Trophoblast cell (in vitro differentiated cells and primary cell): Measurements from ENCODE around the gene PLSCR3.

Experiments used
- DNase-seq, 2 donors: peaks; one replicate each; pipeline ENCODE4 v3.0.0-alpha.2; 2016
- H2AFZ ChIP-seq: 2 replicates; pipeline ENCODE4 v1.6.1; 2013; ENCODE audit warnings: low read length, moderate library complexity, mild to moderate bottlenecking; ENCODE audit not compliant: insufficient read depth, poor library complexity
- H2AK5ac ChIP-seq: 2 replicates; pipeline ENCODE4 v1.6.1; 2013; ENCODE audit warnings: mild to moderate bottlenecking, low read length
- H2BK120ac ChIP-seq: 2 replicates; pipeline ENCODE4 v1.6.1; 2013; ENCODE audit warnings: low read length, mild to moderate bottlenecking, moderate library complexity; ENCODE audit not compliant: insufficient read depth, poor library complexity
- H2BK12ac ChIP-seq: 2 replicates; pipeline ENCODE4 v1.6.1; 2013; ENCODE audit warnings: mild to moderate bottlenecking, low read length, moderate library complexity
- H2BK5ac ChIP-seq: 2 replicates; pipeline ENCODE4 v1.6.1; 2013; ENCODE audit warnings: low read length, low read depth, moderate library complexity, mild to moderate bottlenecking; ENCODE audit not compliant: poor library complexity
- H3K14ac ChIP-seq: 2 replicates; pipeline ENCODE4 v1.6.1; 2013; ENCODE audit warnings: mild to moderate bottlenecking, low read length
- H3K18ac ChIP-seq: 2 replicates; pipeline ENCODE4 v1.6.1; 2013; ENCODE audit warnings: mild to moderate bottlenecking, low read length
- H3K23ac ChIP-seq: 2 replicates; pipeline ENCODE4 v1.6.1; 2013; ENCODE audit warnings: low read length
- H3K27ac ChIP-seq: 2 replicates; pipeline ENCODE4 v1.5.1; 2013; ENCODE audit warnings: low read depth, mild to moderate bottlenecking, inconsistent platforms, low read length, moderate library complexity
- H3K27me3 ChIP-seq: 2 replicates; pipeline ENCODE4 v1.6.1; 2013; ENCODE audit warnings: inconsistent platforms, mild to moderate bottlenecking, low read length, moderate library complexity; ENCODE audit not compliant: insufficient read depth
- H3K36me3 ChIP-seq, 2 experiments: 1 replicate in 1 of 2; 2 replicates in 1 of 2; pipeline ENCODE4 v1.6.1; 2013; ENCODE audit warnings: low read length in 2 of 2, mild to moderate bottlenecking in 2 of 2, moderate library complexity in 1 of 2; ENCODE audit not compliant: insufficient read depth in 2 of 2, control insufficient read depth in 1 of 2
- H3K4ac ChIP-seq: 2 replicates; pipeline ENCODE4 v1.6.1; 2013; ENCODE audit warnings: low read depth, mild to moderate bottlenecking, low read length, moderate library complexity
- H3K4me1 ChIP-seq, 2 experiments: 1 replicate in 1 of 2; 2 replicates in 1 of 2; pipeline ENCODE4 v1.6.1; 2013; ENCODE audit warnings: low read length in 2 of 2, mild to moderate bottlenecking in 2 of 2, moderate library complexity in 1 of 2; ENCODE audit not compliant: insufficient read depth in 2 of 2, control insufficient read depth in 1 of 2
- H3K4me2 ChIP-seq: 2 replicates; pipeline ENCODE4 v1.6.1; 2013; ENCODE audit warnings: inconsistent platforms, mild to moderate bottlenecking, low read length, moderate library complexity
- H3K4me3 ChIP-seq: 2 replicates; pipeline ENCODE4 v1.5.1; 2013; ENCODE audit warnings: mild to moderate bottlenecking, low read depth, low read length, inconsistent platforms
- H3K79me1 ChIP-seq: one replicate; pipeline ENCODE4 v1.6.1; 2013; ENCODE audit warnings: low read length
- H3K79me2 ChIP-seq: 2 replicates; pipeline ENCODE4 v1.6.1; 2013; ENCODE audit warnings: low read length, mild to moderate bottlenecking; ENCODE audit not compliant: control insufficient read depth, insufficient read depth, poor library complexity
- H3K9ac ChIP-seq: 2 replicates; pipeline ENCODE4 v1.6.1; 2013; ENCODE audit warnings: mild to moderate bottlenecking, low read length
- H3K9me3 ChIP-seq: 2 replicates; pipeline ENCODE4 v1.6.1; 2013; ENCODE audit warnings: low read depth, mild to moderate bottlenecking, control low read depth, inconsistent platforms, low read length; ENCODE audit not compliant: insufficient read depth
- H4K12ac ChIP-seq: 2 replicates; pipeline ENCODE4 v1.6.1; 2013; ENCODE audit warnings: low read depth, mild to moderate bottlenecking, low read length, moderate library complexity
- H4K8ac ChIP-seq: 2 replicates; pipeline ENCODE4 v1.6.1; 2013; ENCODE audit warnings: low read depth, mild to moderate bottlenecking, low read length, moderate library complexity
- H4K91ac ChIP-seq: one replicate; pipeline ENCODE4 v1.6.1; 2013; ENCODE audit warnings: low read depth, mild to moderate bottlenecking, low read length, moderate library complexity
- WGBS: extraction: QIAGEN DNeasy Blood & Tissue Kit; methylation state at CpG from one replicate; pipeline ENCODE4 v1.1.7; 2013; ENCODE audit warnings: missing lambda C conversion rate; ENCODE audit not compliant: insufficient read length, insufficient coverage; ENCODE audit errors: extremely low coverage; 5-methylcytosine and 5-hydroxymethylcytosine counted together

PLSCR3 gene

DNA sequence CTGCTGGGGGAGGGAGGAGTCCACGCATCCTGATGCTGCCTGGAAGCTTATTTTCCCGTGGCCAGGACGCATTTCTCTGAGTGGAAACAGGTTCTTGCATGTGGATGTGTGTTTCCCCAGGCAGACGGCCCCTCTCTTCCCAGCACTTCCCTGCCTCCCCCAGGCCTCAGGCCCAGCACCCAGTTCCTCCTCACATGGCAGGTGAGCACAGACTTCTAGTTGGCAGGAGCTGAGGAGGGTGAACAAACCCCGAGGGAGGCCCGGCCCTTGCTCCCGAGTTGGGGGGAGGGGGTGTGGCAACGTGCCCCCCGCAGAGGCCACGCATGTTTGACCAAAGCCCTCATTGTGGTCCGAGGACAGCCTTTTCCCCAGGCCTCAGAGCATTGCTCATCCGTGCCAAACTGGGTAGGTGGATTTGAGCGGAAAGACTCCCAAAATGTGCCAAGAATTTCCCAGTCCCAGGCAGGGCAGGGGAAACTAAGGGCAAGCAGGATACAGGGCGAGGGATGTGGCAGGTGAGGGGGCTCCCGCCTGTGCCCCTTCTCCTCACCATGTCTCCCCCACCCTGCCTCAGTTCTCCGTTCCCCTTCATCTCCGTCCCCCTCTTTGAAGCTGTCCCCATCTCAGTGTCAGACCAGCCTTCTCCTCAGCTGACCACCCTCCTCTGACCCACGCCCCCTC, 24.3 kb upstream of the PLSCR3 start:
- H2BK5ac ChIP-seq = no peak overlapping the region
- H3K4me3 ChIP-seq = no peak overlapping the region
- H3K27me3 ChIP-seq = no peaks in the 10 kb centered on the region
- H2AK5ac ChIP-seq = no peak overlapping the region
- H3K9me3 ChIP-seq = no peaks in the 10 kb centered on the region
- H3K27ac ChIP-seq = no peak overlapping the region
- H3K23ac ChIP-seq = no peak overlapping the region
- H4K12ac ChIP-seq = no peak overlapping the region
- no peak overlapping the region for H3K14ac ChIP-seq
- H2BK120ac ChIP-seq = no peak overlapping the region
- H3K36me3 ChIP-seq = peaks cover 22 to 29% of the 10 kb centered on the region in 2 experiments
- no peak for DNase-seq
- no peak overlapping the region for H3K9ac ChIP-seq
- no peak overlapping the region for H3K4ac ChIP-seq
- no peak overlapping the region for H4K8ac ChIP-seq
- WGBS = no CpG with 5 or more reads among the region's 18 CpGs
- no peak overlapping the region for H3K18ac ChIP-seq
- no peaks in the 10 kb centered on the region for H3K79me2 ChIP-seq
- no peak overlapping the region for H2BK12ac ChIP-seq
- H3K79me1 ChIP-seq = no peaks in the 10 kb centered on the region
- H2AFZ ChIP-seq = no peak overlapping the region
- no peak overlapping the region for H4K91ac ChIP-seq
- peaks cover 0 to 2% of the 10 kb centered on the region in 2 experiments for H3K4me1 ChIP-seq
- no peak overlapping the region for H3K4me2 ChIP-seq

- no peak for DNase-seq
- Histone ChIP-seq H3K9me3 (no peaks in the 10 kb centered on the region), H4K12ac (no peak overlapping the region), H3K79me1 (no peaks in the 10 kb centered on the region), H3K4me2 (no peak overlapping the region), H2BK120ac (no peak overlapping the region), H3K14ac (no peak overlapping the region), H2AK5ac (no peak overlapping the region), H2BK12ac (no peak overlapping the region), H3K4me3 (no peak overlapping the region), H2AFZ (no peak overlapping the region), H3K4me1 (peaks cover 0 to 2% of the 10 kb centered on the region in 2 experiments), H3K79me2 (no peaks in the 10 kb centered on the region), H4K8ac (no peak overlapping the region), H3K27me3 (no peaks in the 10 kb centered on the region), H3K4ac (no peak overlapping the region), H3K27ac (no peak overlapping the region), H3K36me3 (peaks cover 22 to 29% of the 10 kb centered on the region in 2 experiments), H3K9ac (no peak overlapping the region), H3K23ac (no peak overlapping the region), H3K18ac (no peak overlapping the region), H2BK5ac (no peak overlapping the region), H4K91ac (no peak overlapping the region)
- WGBS = no CpG with 5 or more reads among the region's 54 CpGs
Observed at GRCh38 chr17:7417056-7417655, 22.8 kb upstream of the PLSCR3 start.

GRCh38 chr17:7416323-7416722, 22.0 kb upstream of the PLSCR3 start:
- Histone ChIP-seq H4K12ac (no peak overlapping the region), H3K9me3 (no peaks in the 10 kb centered on the region), H3K79me1 (no peaks in the 10 kb centered on the region), H4K8ac (no peak overlapping the region), H3K4ac (no peak overlapping the region), H3K79me2 (no peaks in the 10 kb centered on the region), H3K4me1 (peaks cover 0 to 2% of the 10 kb centered on the region in 2 experiments), H2BK5ac (no peak overlapping the region), H3K23ac (no peak overlapping the region), H3K4me3 (no peak overlapping the region), H2BK12ac (no peak overlapping the region), H3K18ac (no peak overlapping the region), H4K91ac (no peak overlapping the region), H3K14ac (no peak overlapping the region), H2AFZ (no peak overlapping the region), H2AK5ac (no peak overlapping the region), H3K36me3 (peaks cover 22 to 29% of the 10 kb centered on the region in 2 experiments), H3K9ac (no peak overlapping the region), H3K27ac (no peak overlapping the region), H2BK120ac (no peak overlapping the region), H3K4me2 (no peak overlapping the region), H3K27me3 (no peaks in the 10 kb centered on the region)
- peak in 1 of 2 donors; percentile 32 for DNase-seq
- WGBS = no CpG with 5 or more reads among the region's 6 CpGs

DNA sequence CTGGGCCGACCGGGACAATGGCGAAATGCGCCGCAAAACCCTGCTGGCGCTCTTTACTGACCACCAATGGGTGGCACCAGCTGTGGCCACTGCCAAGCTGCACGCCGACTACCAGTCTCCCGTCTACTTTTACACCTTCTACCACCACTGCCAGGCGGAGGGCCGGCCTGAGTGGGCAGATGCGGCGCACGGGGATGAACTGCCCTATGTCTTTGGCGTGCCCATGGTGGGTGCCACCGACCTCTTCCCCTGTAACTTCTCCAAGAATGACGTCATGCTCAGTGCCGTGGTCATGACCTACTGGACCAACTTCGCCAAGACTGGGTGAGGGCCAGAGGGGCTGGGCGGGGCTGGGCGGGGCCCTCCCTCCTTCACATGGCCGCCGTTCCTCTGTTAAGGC, 21.5 kb upstream of the PLSCR3 start:
- Histone ChIP-seq H2BK120ac (no peak overlapping the region), H3K18ac (no peak overlapping the region), H3K79me1 (no peaks in the 10 kb centered on the region), H3K14ac (no peak overlapping the region), H3K4me2 (no peak overlapping the region), H3K27ac (no peak overlapping the region), H3K36me3 (peaks cover 22 to 29% of the 10 kb centered on the region in 2 experiments), H4K91ac (no peak overlapping the region), H2AK5ac (no peak overlapping the region), H2BK12ac (no peak overlapping the region), H3K9ac (no peak overlapping the region), H2AFZ (no peak overlapping the region), H3K79me2 (no peaks in the 10 kb centered on the region), H3K4me1 (peaks cover 0 to 2% of the 10 kb centered on the region in 2 experiments), H4K8ac (no peak overlapping the region), H3K9me3 (no peaks in the 10 kb centered on the region), H4K12ac (no peak overlapping the region), H3K27me3 (no peaks in the 10 kb centered on the region), H3K4me3 (no peak overlapping the region), H3K4ac (no peak overlapping the region), H3K23ac (no peak overlapping the region), H2BK5ac (no peak overlapping the region)
- WGBS = no CpG with 5 or more reads among the region's 23 CpGs
- DNase-seq = no peak
